CD4-positive, alpha-beta T cell treated with Interleukin-2 at 100 ng/mL for 4 hours (primary cell): ENCODE data around the gene SERPINA5.
"Not testable (repeated sequence)": the region's sequence is repeated elsewhere in the genome, so short reads cannot be mapped to it uniquely, and the experiment has no call there.

Source experiments
- DNase-seq: peaks from one replicate; pipeline ENCODE4 v3.0.0-alpha.2; 2020; ENCODE audit warnings: low spot score

SERPINA5 gene

GRCh38 chr14:94573475-94574277 is 7.5 kb upstream of the SERPINA5 start:
- DNase-seq = no peak

DNA sequence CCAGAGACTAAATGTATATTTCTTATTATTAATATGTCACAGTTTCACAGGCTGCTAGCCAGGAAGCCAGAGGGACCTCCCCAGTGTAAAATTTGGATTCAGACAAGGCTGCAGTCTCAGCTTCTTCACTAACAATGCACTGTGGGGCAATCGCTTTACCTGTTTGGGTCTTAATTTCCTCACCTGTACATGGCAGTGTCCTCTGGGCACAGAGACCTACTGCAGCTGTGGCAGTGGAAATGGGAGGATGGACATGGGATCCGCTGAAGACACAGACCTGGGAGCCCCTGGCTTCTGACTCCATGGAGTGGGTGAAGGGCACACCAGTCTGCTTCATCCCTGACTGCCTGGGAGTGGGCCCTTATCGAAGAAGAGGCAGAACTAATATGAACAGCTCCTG is 6.9 kb upstream of the SERPINA5 start:
- DNase-seq = no peak

GRCh38 chr14:94575730-94576585 is 5.3 kb upstream of the SERPINA5 start:
- no peak for DNase-seq

DNA sequence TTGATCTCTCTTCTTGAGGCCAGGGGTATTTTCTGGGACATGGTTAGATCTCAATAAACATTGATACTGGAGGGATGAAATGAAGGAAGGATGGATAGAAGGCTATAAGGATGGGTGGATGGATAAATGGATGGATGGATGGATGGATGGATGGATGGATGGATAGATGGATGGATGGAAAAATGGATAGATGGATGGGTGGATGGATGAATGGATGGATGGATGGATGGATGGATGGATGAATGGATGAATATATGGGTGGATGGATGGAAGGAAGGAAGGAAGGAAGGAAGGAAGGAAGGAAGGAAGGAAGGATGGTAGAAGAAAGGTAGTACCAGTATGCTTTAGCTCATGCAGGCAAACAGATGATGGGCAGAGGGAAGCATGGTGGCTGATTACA is 3.8 kb upstream of the SERPINA5 start:
- DNase-seq = not testable (repeated sequence)

- no peak for DNase-seq
These were observed 2.5 kb upstream of the SERPINA5 start for GRCh38 chr14:94578712-94579111.

GRCh38 chr14:94582199-94582750 is 1.0 kb downstream of the SERPINA5 start:
- DNase-seq = no peak

DNA sequence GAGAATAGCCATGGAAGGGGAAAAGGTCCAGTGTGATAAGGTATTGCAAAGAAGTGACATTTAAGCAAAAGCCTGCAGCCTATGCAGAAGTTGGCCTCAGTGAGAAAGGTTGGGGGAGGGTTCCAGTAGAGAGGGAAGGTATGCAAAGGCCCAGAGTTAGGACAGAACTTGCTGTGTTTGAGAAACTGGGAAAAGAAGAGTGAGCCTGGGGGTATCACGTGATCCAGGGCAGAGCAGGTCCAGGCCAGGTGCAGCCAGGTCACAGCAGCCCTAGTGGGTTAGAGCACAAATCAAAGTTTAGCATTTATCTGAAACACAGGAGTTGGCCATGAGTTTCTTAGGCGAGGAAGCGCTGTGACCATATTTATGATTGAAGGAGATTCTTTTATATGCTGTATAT is 1.6 kb downstream of the SERPINA5 start:
- DNase-seq = no peak

- DNase-seq = no peak
These were observed 2.3 kb downstream of the SERPINA5 start for GRCh38 chr14:94583557-94583956.

DNA sequence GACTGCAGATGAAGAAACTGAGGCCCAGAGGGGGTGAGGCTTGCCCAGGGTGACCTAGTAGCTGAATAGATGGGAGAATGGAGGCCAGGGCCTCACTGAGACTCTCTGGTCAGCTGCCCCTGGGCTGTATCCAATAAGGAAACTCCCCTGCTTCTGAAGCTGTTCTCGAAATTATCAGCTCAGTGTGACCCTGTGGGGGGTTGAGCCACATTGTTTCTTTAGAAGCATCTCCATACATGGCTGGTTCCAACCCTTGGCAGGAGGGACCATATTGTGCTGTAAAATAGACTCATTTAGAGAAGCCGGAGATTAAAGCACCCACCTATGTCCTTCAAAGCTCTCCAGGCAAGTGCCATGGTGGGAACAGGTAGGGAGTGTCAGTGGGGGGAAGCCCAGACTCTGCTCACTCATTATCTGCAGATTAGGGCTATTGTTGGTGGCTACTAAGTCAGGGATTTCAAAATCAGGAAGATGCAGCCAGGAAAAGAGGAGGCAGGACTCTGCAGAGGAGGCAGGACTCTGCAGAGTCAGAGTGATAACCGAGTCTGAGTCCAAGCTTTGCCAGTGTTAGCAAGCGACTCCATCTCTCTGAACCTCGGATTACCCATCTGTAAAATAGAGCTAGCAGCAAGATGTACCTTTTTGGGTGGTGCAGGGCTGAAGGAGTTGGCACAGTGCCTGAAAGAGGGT is 3.5 kb downstream of the SERPINA5 start:
- no peak for DNase-seq

DNA sequence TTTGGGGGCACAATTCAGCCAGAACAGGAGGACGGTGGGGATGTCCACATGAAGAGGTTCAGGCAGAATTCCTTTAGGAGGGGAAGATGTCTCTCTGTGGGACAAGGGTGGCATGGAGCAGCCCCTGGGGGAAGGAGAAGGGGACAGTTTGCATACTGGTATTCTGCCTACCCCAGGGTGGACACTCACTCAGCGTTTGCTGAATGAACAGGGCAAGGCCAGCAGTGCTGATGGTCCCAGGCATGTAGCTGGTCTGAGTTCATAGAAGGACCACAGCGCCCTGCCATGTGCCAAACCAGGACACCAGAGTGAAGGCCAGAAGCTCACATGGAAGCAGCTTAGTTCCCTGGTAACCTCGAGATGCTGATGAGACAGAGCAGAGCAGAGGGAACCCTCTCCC is 5.4 kb downstream of the SERPINA5 start:
- no peak for DNase-seq

DNA sequence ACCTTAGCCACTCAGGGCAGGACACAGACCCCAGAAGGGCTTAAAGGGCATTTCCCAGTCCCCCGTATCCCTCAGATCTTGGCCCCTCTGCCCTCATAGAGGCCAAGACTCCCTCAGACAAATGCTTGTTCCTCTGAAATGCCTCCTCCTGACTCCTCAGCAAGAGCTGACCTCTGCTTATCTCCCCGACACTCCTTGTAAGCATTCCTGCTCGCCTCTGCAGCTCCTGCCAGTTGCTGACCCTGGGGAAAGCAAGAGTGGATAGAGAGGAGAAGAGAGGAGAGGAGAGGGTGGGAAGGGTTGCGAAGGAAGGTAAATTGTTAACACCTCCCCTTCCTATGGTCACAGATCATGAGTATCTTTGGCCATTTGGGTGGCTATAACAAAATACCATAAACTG is 7.1 kb downstream of the SERPINA5 start:
- DNase-seq = no peak

DNA sequence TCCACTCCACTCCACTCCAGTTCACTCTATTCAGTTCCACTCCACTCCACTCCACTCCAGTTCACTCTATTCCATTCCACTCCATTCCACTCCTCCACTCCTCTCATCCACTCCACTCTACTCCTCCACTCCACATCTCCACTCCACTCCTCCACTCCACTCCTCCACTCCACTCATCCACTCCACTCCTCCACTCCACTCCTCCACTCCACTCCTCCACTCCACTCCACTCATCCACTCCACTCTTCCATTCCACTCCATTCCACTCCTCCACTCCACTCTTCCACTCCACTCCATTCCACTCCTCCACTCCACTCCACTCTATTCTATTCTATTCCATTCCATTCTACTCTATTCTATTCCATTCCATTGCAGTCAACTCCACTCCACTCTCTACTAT is 9.8 kb downstream of the SERPINA5 start:
- no peak for DNase-seq

DNA sequence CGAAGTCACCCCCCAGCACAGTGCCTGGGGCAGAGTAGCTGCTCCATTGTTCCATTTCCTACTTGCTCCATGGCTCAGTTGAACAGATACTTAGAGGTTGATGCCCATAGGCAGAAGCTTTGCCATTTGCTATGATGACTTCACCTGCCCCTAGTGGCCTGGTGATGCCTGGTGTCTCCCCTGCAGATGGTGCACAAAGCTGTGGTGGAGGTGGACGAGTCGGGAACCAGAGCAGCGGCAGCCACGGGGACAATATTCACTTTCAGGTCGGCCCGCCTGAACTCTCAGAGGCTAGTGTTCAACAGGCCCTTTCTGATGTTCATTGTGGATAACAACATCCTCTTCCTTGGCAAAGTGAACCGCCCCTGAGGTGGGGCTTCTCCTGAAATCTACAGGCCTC is 10.6 kb downstream of the SERPINA5 start:
- DNase-seq = no peak

DNA sequence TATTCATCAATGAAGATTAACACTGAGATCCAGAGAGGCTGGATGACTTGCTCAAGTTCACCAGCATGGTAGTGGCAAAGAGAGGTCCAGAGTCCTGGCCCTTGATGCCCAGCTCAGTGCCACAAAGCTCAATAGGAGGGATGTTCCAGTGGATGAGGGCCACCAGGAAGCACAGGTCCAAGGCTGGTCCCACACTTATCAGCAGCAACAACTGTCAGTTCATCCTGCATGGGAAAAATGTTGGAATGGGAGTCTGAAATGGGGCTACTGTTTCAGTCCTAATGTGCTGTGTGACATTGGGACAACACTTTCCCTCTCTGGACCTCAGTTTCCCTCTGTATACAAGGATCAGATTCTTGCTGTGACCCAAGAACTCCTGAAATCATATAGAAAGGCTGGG is 11.2 kb downstream of the SERPINA5 start:
- no peak for DNase-seq

DNA sequence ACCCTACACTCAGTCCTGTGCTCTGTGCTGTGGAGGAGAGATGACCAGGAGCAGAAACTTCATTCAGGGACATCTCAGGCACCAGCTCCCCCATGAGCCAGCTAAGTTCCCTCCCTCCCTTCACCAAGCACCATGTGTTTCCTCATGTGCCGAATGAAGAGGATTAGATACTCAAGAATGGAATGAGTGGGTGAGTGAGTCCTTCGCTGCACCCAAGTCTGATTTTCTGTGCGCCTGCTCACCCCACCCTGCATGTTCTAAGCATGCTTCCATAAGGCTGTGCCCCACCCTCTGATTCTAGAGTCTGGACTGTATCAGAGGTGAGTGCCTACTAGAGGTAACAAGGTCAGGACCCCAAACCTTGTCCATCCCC is 12.1 kb downstream of the SERPINA5 start:
- DNase-seq = no peak

DNA sequence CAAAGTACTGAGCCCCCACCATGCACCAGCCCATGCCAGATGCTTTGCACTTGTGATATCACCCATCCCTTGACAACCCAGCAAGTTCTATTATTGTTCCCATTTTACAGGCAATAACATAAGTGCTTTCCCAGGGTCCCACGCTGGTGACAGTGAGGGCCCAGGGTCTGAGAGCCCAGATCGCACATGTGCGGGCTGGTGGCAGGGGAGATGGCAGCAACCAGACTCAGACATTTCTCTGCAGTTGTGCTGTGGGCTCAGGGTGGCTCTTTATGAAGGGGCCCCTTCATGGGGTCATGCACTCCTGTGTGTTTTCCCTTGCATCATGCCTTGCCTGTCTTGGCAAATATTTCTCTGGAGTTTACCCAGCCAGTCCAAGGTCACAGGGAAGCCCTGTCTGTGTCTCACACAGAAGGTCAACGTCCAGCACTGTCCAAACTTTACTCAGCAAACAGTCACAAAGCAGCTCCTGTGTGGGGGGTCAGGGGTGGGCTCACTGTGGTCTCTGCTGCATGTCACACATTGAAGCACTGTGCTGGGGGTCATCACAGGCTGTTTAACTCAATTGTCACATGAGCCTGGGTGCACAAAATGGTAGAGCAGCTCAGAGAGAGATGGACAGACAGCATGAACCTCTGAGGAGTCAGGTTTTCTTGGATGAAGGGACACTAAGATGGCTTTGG is 12.7 kb downstream of the SERPINA5 start:
- no peak for DNase-seq

DNA sequence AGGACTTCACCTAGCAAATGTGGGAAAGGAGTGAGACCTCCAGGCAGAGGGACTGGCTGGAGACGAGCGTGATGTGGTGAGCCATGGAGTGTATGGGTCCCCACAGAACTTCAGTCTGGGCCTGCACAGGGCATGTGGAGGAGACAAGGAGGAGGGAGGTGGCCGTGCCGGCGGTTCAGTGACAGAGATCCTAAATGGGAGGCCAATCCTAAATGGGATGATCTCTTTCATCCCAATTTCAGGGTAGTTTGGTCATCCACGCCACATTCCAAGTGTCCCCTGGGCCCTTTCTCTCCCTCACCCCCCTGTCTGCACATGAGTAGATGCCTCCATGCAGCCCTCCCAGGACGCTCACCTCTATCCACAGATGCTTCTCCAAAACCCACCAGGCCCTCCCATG is 13.2 kb downstream of the SERPINA5 start:
- no peak for DNase-seq

GRCh38 chr14:94595912-94596311 is 14.7 kb downstream of the SERPINA5 start:
- no peak for DNase-seq

DNA sequence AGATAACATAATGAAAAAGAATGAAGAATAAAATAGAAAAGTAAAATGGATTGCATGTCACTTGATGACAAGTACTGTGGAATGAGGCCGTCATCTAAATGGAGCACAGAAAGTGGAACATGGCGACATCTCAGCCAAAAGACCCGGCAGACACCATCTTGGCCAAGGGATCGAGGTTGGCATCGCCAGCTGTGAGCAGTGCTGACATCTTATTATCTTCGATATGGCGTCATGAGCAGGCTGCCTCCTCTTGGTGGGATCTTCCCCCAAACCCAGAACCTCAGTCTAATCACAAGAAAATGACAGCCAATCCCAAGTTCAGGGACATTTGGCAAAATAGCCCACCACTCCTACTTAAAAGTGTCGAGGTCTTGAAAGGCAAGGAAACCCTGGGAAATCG is 15.1 kb downstream of the SERPINA5 start:
- DNase-seq = no peak

DNA sequence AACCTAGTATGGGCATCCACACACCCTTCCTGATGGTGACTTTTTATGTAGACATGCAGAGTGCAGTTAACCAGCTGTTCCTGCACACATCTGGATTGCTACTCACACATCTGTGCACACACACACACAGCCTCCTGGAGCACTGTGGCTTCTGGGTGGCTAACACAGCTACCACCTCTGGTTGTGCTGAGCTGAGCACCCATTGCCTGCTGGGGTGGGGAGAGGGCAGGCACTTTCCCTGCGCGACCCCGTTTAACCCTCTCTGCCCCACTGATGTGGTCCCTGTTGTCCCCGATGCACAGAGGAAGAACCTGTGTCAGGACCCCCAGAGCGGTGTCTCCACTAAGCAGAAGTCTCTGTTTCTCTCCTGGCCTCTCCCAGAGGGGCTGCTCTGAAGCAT is 16.6 kb downstream of the SERPINA5 start:
- DNase-seq = no peak

GRCh38 chr14:94598506-94598815 is 17.2 kb downstream of the SERPINA5 start:
- no peak for DNase-seq
